GM23248 (cell line): Measurements from ENCODE around the gene GRPEL2. TPM values are rescaled to one million over a fixed set of nuclear protein-coding genes. Genes with fewer than 3 reads are reported as not detected.
"Not testable (repeated sequence)": the region's sequence is repeated elsewhere in the genome, so short reads cannot be mapped to it uniquely, and the experiment has no call there.

ENCODE experiments used
- DNase-seq: peaks from one replicate; pipeline ENCODE4 v3.0.0-alpha.2; 2015
- H2AFZ ChIP-seq: fragments of 200-600 bp; sonication (generic); 2 replicates; pipeline ENCODE4 v1.6.1; 2016; ENCODE audit warnings: antibody characterized with exemption
- H3F3A ChIP-seq: fragments of 200-600 bp; sonication (generic); 2 replicates; pipeline ENCODE4 v1.6.1; 2016; ENCODE audit warnings: mild to moderate bottlenecking, antibody characterized with exemption, mixed run types; ENCODE audit not compliant: insufficient read depth
- H3K27ac ChIP-seq: fragments of 200-600 bp; sonication (generic); 2 replicates; pipeline ENCODE4 v1.5.1; 2016; ENCODE audit warnings: mild to moderate bottlenecking
- H3K27me3 ChIP-seq: fragments of 200-600 bp; sonication (generic); replicated peaks from 2 replicates; pipeline ENCODE4 v1.6.1; 2016; ENCODE audit warnings: mild to moderate bottlenecking; ENCODE audit not compliant: insufficient read depth
- H3K36me3 ChIP-seq: fragments of 200-600 bp; sonication (generic); 2 replicates; pipeline ENCODE4 v1.6.1; 2016; ENCODE audit warnings: low read depth, mild to moderate bottlenecking
- H3K4me1 ChIP-seq: fragments of 200-600 bp; sonication (generic); 2 replicates; pipeline ENCODE4 v1.6.1; 2016; ENCODE audit warnings: mild to moderate bottlenecking; ENCODE audit not compliant: insufficient read depth
- H3K4me2 ChIP-seq: fragments of 200-600 bp; sonication (generic); one replicate; pipeline ENCODE4 v1.6.1; 2016; ENCODE audit warnings: mild to moderate bottlenecking; ENCODE audit not compliant: unreplicated experiment
- H3K4me3 ChIP-seq: fragments of 200-600 bp; sonication (generic); 2 replicates; pipeline ENCODE4 v1.5.1; 2016; ENCODE audit warnings: mild to moderate bottlenecking
- H3K79me2 ChIP-seq: fragments of 200-600 bp; sonication (generic); 2 replicates; pipeline ENCODE4 v1.6.1; 2016; ENCODE audit warnings: mild to moderate bottlenecking; ENCODE audit not compliant: insufficient read depth
- H3K9ac ChIP-seq: fragments of 200-600 bp; sonication (generic); 2 replicates; pipeline ENCODE4 v1.6.1; 2016; ENCODE audit warnings: mild to moderate bottlenecking
- H3K9me2 ChIP-seq: fragments of 200-600 bp; sonication (generic); 2 replicates; pipeline ENCODE4 v1.6.1; 2016; ENCODE audit warnings: mixed run types, mild to moderate bottlenecking, moderate library complexity; ENCODE audit not compliant: insufficient read depth
- H3K9me3 ChIP-seq: fragments of 200-600 bp; sonication (generic); one replicate; pipeline ENCODE4 v1.6.1; 2017; ENCODE audit warnings: low read depth
- H4K20me1 ChIP-seq: fragments of 200-600 bp; sonication (generic); 2 replicates; pipeline ENCODE4 v1.6.0; 2016; ENCODE audit not compliant: insufficient read depth
- EZH2 ChIP-seq: fragments of 200-600 bp; sonication (generic); IDR thresholded peaks from 2 replicates; pipeline ENCODE4 v1.6.1; 2018; ENCODE audit warnings: antibody characterized with exemption, mild to moderate bottlenecking; ENCODE audit not compliant: insufficient read depth, poor library complexity, severe bottlenecking
- EZH2phosphoT487 ChIP-seq: fragments of 200-600 bp; sonication (generic); IDR thresholded peaks from 2 replicates; pipeline ENCODE4 v1.6.1; 2018; ENCODE audit warnings: antibody characterized with exemption, moderate library complexity, mild to moderate bottlenecking, low read depth; ENCODE audit not compliant: insufficient read depth
- WGBS, 2 experiments: methylation state at CpG; one replicate each; pipeline ENCODE4 v1.1.6; 2015 to 2017; ENCODE audit warnings: low lambda C conversion rate in 2 of 2, low coverage in 1 of 2; ENCODE audit errors: missing lambda C conversion rate in 2 of 2; 5-methylcytosine and 5-hydroxymethylcytosine counted together
- in situ Hi-C: fragments of 300-500 bp; cut with MboI; formaldehyde crosslinking; loops from 2 replicates; pipeline ENCODE4 v1.15.0; 2020
- polyA plus RNA-seq: library from polyadenylated mRNA; unstranded; fragments of >200 nt; fragmentation: Nextera tagmentation; extraction: Ambion mirVana; gene quantifications from 2 replicates; pipeline ENCODE4 v1.2.1, GENCODE V29; 2016
- total RNA-seq: library from RNA; depleted of rRNA; stranded (reverse); fragments of >200 nt; shearing (Covaris generic); gene quantifications from 2 replicates; pipeline ENCODE4 v1.2.3, GENCODE V29; 2014

Gene GRPEL2
- total and polyA plus RNA-seq, 2 experiments from 2014 or later = 19.5 to 27.0 TPM

DNA sequence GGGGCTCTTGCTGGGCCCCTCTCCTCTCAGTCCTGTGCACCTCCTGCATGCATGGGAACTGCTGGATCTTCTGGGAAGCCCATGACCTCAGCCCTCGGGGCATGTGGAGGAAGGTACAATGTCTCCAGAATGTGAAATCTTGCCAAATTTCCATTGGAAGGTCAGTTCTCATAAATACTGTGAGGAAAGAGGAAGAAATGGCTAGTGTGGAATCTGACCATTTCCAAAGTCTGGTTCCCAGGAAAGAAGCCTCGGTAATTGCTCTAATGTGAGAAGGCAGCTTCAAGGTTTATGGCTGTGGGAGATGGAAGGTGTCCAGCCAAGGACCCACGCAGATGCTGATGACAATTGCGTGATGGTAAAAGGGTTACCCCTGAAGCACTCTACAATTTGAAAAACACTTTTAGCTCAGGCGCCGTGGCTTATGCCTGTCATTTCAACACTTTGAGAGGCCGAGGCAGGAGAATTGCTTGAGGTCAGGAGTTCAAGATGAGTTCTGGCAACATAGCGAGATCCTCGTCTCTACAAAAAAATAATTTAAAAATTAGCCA lies 41.9 kb downstream of the GRPEL2 start:
- H3F3A ChIP-seq = no peaks in the 10 kb centered on the region
- in situ Hi-C loops = no loop called here

DNA sequence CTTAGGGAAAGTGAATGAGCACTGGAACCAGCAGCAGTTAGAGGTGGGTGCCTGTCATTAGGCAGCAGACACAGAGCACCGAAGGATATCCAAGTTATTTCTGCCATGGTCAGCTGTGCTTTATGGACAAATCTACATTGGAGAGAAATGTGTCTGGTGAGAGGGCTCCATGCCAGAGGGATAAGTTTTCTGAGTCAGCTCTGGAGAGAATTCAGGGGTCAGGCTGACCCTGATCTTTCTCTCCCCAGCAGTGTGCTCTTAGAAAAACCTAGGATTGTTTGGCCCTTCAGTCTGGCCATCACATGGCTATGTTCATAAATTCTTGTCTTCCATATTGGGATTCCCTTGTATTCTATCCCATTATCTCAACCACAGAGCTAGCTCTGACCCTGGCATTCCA lies 42.7 kb downstream of the GRPEL2 start:
- no peak overlapping the region for H3K9ac ChIP-seq
- H3F3A ChIP-seq = no peaks in the 10 kb centered on the region
- in situ Hi-C loops = no loop called here
- no peak overlapping the region for H3K4me3 ChIP-seq
- no peak for TF ChIP-seq EZH2phosphoT487
- no peak for TF ChIP-seq EZH2
- no peaks in the 10 kb centered on the region for H3K79me2 ChIP-seq
- WGBS, 2 experiments = 40 to 61% methylated on average over 1 of the region's 1 CpG
- no peak overlapping the region for H2AFZ ChIP-seq
- no peak overlapping the region for H3K27ac ChIP-seq
- no peaks in the 10 kb centered on the region for H3K9me3 ChIP-seq
- DNase-seq = peak; percentile 48
- H3K4me2 ChIP-seq = no peak overlapping the region
- 0 out of 2 replicates have a peak, but pooled peaks cover 3% of the 10 kb centered on the region for H3K4me1 ChIP-seq
- H3K27me3 ChIP-seq = no peaks in the 10 kb centered on the region
- H3K9me2 ChIP-seq = no peaks in the 10 kb centered on the region
- no peaks in the 10 kb centered on the region for H3K36me3 ChIP-seq
- no peaks in the 10 kb centered on the region for H4K20me1 ChIP-seq

More for the DNA sequence above, 41.9 kb downstream of the GRPEL2 start:
- H3K4me2 ChIP-seq = no peak overlapping the region
- no peaks in the 10 kb centered on the region for H3K36me3 ChIP-seq
- no peaks in the 10 kb centered on the region for H3K79me2 ChIP-seq
- H2AFZ ChIP-seq = no peak overlapping the region
- H3K27me3 ChIP-seq = no peaks in the 10 kb centered on the region
- TF ChIP-seq EZH2phosphoT487 (no peak), EZH2 (no peak)
- H3K9me3 ChIP-seq = no peaks in the 10 kb centered on the region
- 0 out of 2 replicates have a peak, but pooled peaks cover 3% of the 10 kb centered on the region for H3K4me1 ChIP-seq
- no peak overlapping the region for H3K9ac ChIP-seq
- no peak overlapping the region for H3K4me3 ChIP-seq
- H4K20me1 ChIP-seq = no peaks in the 10 kb centered on the region
- no peaks in the 10 kb centered on the region for H3K9me2 ChIP-seq
- H3K27ac ChIP-seq = no peak overlapping the region
- 86 to 87% methylated on average over 9 of the region's 9 CpGs for WGBS, 2 experiments
- DNase-seq = peak; percentile 42

DNA sequence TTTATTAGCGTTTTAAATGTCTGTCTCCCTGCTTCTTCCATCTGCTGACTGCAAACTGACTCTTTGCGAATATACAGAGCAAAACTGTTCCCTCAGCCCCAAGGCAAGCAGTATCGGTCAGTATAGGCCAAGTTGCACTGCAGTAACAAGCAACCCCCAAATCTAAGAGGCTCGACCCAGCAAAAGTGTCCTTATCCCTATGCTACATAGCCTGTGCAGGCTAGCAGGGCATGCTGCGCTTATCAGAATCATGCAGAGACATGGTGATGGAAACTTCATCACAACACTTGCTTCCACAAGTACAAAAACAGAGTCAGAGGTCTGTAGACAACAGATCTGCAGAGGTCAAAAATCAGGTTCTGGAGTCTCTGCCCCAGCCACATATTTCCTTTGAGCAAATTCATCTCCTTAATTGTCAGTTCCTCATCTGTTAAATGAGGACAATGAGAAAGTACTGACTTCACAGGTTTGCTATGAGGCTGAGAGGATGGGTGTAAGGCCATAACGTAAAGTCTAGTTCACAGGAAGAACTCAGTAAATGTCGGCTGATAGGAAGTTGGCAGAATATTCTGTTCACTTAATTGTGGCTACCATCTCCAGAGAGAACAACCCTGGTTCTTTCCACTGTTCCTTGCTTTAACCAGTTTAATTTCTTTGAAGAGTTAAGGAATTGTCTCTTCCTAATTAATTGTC lies 43.3 kb downstream of the GRPEL2 start:
- TF ChIP-seq EZH2phosphoT487 (no peak), EZH2 (no peak)
- Histone ChIP-seq H3F3A (no peaks in the 10 kb centered on the region), H3K79me2 (no peaks in the 10 kb centered on the region), H3K9me3 (no peaks in the 10 kb centered on the region), H3K27me3 (no peaks in the 10 kb centered on the region), H3K4me3 (no peak overlapping the region), H3K36me3 (no peaks in the 10 kb centered on the region), H3K9ac (no peak overlapping the region), H4K20me1 (no peaks in the 10 kb centered on the region), H3K4me1 (0 out of 2 replicates have a peak, but pooled peaks cover 3% of the 10 kb centered on the region), H2AFZ (no peak overlapping the region), H3K4me2 (no peak overlapping the region), H3K27ac (no peak overlapping the region), H3K9me2 (no peaks in the 10 kb centered on the region)
- DNase-seq = no peak
- 82 to 86% methylated on average over 7 of the region's 7 CpGs for WGBS, 2 experiments
- in situ Hi-C loops = no loop called here

DNA sequence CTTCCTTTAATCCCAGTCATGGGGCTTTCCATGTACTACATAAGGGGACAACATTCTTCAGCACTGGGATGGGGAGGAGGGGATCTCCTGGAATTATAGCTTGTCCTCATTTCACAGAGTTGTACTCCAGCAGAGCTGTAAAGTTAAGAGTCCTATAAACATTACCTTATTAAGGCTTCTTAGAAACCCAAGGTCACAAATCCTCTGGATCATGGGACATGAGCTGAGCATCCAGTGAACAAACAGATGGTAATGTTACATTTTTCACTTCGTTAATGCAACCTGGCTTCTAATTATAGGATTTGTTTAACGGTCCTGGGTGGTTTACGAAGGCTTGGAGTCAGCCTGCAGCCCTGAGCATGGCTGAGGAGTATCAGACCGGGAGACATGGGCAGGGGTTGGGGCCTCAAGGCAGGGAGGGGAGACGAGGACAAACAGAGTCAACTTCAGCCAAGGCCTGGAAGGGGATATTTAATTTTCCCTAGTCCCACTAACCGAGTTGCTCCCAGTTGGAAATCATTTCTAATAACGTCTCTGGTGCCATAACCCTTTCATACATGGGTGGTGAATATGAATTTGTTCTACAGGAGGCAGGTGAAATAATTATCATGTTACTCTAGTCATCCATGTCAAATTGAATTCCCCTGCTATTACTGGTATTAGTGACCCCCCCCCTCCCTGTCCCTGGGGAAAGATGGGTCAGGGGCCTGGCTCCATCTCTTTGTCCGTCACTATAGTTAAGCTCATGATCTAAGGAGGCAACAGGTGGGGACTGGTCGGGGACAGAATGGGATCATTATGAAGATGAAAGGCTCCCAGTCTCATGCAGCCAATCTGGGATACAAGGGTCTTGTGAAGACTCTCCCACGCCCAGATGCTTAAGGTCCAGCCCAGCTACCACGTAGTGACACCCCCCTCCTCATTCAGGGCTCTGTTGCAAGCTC lies 44.5 kb downstream of the GRPEL2 start:
- Histone ChIP-seq H3K27me3 (no peaks in the 10 kb centered on the region), H3K27ac (no peak overlapping the region), H3K4me1 (0 out of 2 replicates have a peak, but pooled peaks cover 3% of the 10 kb centered on the region), H2AFZ (no peak overlapping the region), H3K9ac (no peak overlapping the region), H4K20me1 (no peaks in the 10 kb centered on the region), H3K4me3 (no peak overlapping the region), H3K79me2 (no peaks in the 10 kb centered on the region), H3K9me2 (no peaks in the 10 kb centered on the region), H3K9me3 (no peaks in the 10 kb centered on the region), H3F3A (no peaks in the 10 kb centered on the region), H3K36me3 (no peaks in the 10 kb centered on the region), H3K4me2 (no peak overlapping the region)
- in situ Hi-C loops = no loop called here
- TF ChIP-seq EZH2phosphoT487 = no peak
- no peak for TF ChIP-seq EZH2
- 70 to 71% methylated on average over 11 of the region's 11 CpGs for WGBS, 2 experiments
- DNase-seq = no peak

DNA sequence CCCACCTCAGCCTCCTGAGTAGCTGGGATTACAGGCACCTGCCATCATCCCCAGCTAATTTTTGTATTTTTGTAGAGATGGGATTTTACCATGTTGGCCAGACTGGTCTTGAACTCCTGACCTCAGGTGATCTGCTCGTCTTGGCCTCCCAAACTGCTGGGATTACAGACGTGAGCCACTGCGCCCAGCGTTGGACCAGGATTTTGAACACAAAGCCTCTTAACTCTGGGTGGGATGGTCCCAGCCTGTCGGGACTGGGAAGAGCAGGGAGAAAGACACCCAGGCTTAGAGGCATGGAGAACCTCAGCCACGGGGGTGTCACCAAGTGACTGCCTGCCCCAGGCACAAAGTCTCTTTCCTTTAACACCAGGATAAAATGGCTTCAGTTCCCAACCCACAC lies 45.8 kb downstream of the GRPEL2 start:
- H3K79me2 ChIP-seq, H3K36me3 ChIP-seq, H3K27ac ChIP-seq, H3K9ac ChIP-seq, H2AFZ ChIP-seq, DNase-seq, H3K27me3 ChIP-seq, H3F3A ChIP-seq, H3K9me3 ChIP-seq, H4K20me1 ChIP-seq, H3K4me2 ChIP-seq, H3K9me2 ChIP-seq, in situ Hi-C loops, H3K4me1 ChIP-seq, H3K4me3 ChIP-seq: not testable (repeated sequence)
- 90 to 95% methylated on average over 6 of the region's 6 CpGs for WGBS, 2 experiments
